Measurements from ENCODE around the gene SUGCT.

SUGCT gene

DNA sequence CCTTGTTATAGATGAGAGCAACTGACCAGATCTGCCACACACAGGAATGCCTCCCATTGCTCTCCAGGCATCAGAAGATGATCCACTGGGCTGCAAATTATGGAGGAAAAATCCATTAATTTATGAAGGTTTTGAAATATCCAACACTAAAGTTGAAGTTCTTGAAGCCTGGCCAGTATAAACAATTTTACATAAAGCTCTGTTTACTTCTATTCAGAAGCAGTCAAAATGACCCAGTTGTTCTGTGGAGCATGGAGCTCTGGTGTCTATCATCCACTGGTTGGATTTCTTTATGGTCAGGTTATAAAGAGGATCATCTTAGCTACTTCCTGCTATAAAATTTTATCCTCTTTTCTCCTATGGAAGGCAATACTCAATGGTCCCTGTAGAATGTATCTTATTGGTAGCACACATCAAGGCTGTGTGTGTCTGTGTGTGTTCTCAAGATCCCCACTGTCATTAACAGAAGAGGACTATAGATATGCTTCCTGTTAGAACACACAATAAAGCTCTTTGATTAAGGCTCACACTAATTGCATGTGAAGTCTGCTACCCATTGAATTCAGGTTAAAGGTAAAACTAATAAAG is 747.4 kb downstream of the SUGCT start:
- no peak for DNase-seq (ENCODE audit: low read depth in 1 of 2, low spot score in 1 of 2)
- no peak overlapping the region for H3K27ac ChIP-seq (replicated peaks)
- no peaks in the 10 kb centered on the region for H3K27me3 ChIP-seq (ENCODE audit: insufficient read depth, poor library complexity, severe bottlenecking)
- no peak for TF ChIP-seq POLR2AphosphoS5 (IDR thresholded peaks at IDR 0.05; ENCODE audit: low read depth)
- no peak for TF ChIP-seq SPI1 (IDR thresholded peaks at IDR 0.05; ENCODE audit: borderline replicate concordance, low read depth)
- TF ChIP-seq, protein P1, sequence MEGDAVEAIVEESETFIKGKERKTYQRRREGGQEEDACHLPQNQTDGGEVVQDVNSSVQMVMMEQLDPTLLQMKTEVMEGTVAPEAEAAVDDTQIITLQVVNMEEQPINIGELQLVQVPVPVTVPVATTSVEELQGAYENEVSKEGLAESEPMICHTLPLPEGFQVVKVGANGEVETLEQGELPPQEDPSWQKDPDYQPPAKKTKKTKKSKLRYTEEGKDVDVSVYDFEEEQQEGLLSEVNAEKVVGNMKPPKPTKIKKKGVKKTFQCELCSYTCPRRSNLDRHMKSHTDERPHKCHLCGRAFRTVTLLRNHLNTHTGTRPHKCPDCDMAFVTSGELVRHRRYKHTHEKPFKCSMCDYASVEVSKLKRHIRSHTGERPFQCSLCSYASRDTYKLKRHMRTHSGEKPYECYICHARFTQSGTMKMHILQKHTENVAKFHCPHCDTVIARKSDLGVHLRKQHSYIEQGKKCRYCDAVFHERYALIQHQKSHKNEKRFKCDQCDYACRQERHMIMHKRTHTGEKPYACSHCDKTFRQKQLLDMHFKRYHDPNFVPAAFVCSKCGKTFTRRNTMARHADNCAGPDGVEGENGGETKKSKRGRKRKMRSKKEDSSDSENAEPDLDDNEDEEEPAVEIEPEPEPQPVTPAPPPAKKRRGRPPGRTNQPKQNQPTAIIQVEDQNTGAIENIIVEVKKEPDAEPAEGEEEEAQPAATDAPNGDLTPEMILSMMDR (IDR thresholded peaks at IDR 0.05; ENCODE audit: insufficient read depth, low read length) = no peak
- TF ChIP-seq GABPA (IDR thresholded peaks at IDR 0.05; ENCODE audit: low read depth) = no peak
- TF ChIP-seq, protein P2, sequence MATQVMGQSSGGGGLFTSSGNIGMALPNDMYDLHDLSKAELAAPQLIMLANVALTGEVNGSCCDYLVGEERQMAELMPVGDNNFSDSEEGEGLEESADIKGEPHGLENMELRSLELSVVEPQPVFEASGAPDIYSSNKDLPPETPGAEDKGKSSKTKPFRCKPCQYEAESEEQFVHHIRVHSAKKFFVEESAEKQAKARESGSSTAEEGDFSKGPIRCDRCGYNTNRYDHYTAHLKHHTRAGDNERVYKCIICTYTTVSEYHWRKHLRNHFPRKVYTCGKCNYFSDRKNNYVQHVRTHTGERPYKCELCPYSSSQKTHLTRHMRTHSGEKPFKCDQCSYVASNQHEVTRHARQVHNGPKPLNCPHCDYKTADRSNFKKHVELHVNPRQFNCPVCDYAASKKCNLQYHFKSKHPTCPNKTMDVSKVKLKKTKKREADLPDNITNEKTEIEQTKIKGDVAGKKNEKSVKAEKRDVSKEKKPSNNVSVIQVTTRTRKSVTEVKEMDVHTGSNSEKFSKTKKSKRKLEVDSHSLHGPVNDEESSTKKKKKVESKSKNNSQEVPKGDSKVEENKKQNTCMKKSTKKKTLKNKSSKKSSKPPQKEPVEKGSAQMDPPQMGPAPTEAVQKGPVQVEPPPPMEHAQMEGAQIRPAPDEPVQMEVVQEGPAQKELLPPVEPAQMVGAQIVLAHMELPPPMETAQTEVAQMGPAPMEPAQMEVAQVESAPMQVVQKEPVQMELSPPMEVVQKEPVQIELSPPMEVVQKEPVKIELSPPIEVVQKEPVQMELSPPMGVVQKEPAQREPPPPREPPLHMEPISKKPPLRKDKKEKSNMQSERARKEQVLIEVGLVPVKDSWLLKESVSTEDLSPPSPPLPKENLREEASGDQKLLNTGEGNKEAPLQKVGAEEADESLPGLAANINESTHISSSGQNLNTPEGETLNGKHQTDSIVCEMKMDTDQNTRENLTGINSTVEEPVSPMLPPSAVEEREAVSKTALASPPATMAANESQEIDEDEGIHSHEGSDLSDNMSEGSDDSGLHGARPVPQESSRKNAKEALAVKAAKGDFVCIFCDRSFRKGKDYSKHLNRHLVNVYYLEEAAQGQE (IDR thresholded peaks at IDR 0.05; ENCODE audit: insufficient replicate concordance, low read depth) = no peak
- H3K4me3 ChIP-seq (replicated peaks; ENCODE audit: insufficient read depth, low read length) = no peak overlapping the region

- Histone ChIP-seq H3K4me3 (replicated peaks; ENCODE audit: insufficient read depth, low read length) (no peak overlapping the region), H3K27ac (replicated peaks) (no peak overlapping the region), H3K27me3 (ENCODE audit: insufficient read depth, poor library complexity, severe bottlenecking) (no peaks in the 10 kb centered on the region)
- TF ChIP-seq, protein P2 (IDR thresholded peaks at IDR 0.05; ENCODE audit: insufficient replicate concordance, low read depth) = no peak
- TF ChIP-seq SPI1 (IDR thresholded peaks at IDR 0.05; ENCODE audit: borderline replicate concordance, low read depth) (no peak), POLR2AphosphoS5 (IDR thresholded peaks at IDR 0.05; ENCODE audit: low read depth) (no peak)
- no peak for DNase-seq (ENCODE audit: low read depth in 1 of 2, low spot score in 1 of 2)
Observed at GRCh38 chr7:40883826-40884225, 749.0 kb downstream of the SUGCT start.

- TF ChIP-seq GABPA (IDR thresholded peaks at IDR 0.05; ENCODE audit: low read depth) = no peak
- TF ChIP-seq POLR2AphosphoS5 (IDR thresholded peaks at IDR 0.05; ENCODE audit: low read depth) = no peak
- TF ChIP-seq, protein P1 (IDR thresholded peaks at IDR 0.05; ENCODE audit: insufficient read depth, low read length) = no peak
- TF ChIP-seq, protein P2 (IDR thresholded peaks at IDR 0.05; ENCODE audit: insufficient replicate concordance, low read depth) = no peak
- TF ChIP-seq SPI1 (IDR thresholded peaks at IDR 0.05; ENCODE audit: borderline replicate concordance, low read depth) = no peak
- H3K27me3 ChIP-seq (ENCODE audit: insufficient read depth, poor library complexity, severe bottlenecking) = no peaks in the 10 kb centered on the region
- DNase-seq (ENCODE audit: low read depth in 1 of 2, low spot score in 1 of 2) = no peak
- H3K4me3 ChIP-seq (replicated peaks; ENCODE audit: insufficient read depth, low read length) = no peak overlapping the region
- no peak overlapping the region for H3K27ac ChIP-seq (replicated peaks)
Observed at GRCh38 chr7:40884241-40884640, 749.4 kb downstream of the SUGCT start.
